Measurements from ENCODE around the gene FAM20C.

FAM20C gene

DNA sequence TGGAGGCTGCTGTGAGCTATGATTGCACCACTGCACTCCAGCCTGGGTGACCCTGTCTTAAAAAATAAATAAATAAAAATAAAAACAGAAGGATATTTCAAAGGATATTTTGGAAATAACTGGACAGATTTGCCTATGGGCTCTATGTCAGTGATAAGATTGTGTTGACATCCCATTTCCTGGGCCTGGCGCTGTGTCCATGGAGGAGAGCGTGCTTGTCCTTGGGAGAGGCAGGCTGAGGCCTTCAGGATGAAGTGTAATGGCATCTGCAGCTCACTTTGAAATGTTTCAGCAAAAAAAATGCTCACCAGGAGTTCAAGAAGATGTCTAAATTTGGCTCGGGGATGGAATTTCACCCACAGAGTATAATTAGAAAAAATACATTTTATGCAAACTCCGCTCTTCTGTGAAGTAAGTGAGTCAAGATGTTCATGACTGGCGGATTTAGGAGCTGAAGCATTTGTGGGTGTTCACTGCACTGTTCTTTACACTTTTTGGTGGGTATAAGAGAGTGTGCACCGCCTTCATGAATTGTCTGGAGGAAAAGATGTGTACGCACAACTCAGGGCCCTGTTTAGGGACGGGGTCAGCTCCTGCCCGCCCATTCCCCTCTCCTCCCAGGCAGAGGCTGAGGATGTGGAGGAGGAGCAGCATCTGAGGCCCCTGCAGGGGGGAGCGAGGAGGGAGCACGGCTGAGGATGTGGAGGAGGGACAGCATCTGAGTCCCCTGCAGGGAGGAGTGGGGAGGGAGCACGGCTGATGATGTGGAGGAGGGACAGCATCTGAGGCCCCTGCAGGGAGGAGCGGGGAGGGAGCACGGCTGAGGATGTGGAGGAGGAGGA, 79.1 kb downstream of the FAM20C start:
- H3K4me1 Mint-ChIP-seq: no peaks in the 10 kb centered on the region
- no peak for DNase-seq
- no peak overlapping the region for H3K27ac Mint-ChIP-seq
- TF ChIP-seq, protein P1, sequence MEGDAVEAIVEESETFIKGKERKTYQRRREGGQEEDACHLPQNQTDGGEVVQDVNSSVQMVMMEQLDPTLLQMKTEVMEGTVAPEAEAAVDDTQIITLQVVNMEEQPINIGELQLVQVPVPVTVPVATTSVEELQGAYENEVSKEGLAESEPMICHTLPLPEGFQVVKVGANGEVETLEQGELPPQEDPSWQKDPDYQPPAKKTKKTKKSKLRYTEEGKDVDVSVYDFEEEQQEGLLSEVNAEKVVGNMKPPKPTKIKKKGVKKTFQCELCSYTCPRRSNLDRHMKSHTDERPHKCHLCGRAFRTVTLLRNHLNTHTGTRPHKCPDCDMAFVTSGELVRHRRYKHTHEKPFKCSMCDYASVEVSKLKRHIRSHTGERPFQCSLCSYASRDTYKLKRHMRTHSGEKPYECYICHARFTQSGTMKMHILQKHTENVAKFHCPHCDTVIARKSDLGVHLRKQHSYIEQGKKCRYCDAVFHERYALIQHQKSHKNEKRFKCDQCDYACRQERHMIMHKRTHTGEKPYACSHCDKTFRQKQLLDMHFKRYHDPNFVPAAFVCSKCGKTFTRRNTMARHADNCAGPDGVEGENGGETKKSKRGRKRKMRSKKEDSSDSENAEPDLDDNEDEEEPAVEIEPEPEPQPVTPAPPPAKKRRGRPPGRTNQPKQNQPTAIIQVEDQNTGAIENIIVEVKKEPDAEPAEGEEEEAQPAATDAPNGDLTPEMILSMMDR (IDR thresholded peaks at IDR 0.05): no peak
- no peaks in the 10 kb centered on the region for H3K36me3 Mint-ChIP-seq (ENCODE audit: low read depth)
- H3K27me3 Mint-ChIP-seq (ENCODE audit: low read depth, poor library complexity): peaks cover 21% of the 10 kb centered on the region
- H3K9me3 Mint-ChIP-seq: peaks cover 69% of the 10 kb centered on the region
- H3K4me3 Mint-ChIP-seq: no peak overlapping the region

DNA sequence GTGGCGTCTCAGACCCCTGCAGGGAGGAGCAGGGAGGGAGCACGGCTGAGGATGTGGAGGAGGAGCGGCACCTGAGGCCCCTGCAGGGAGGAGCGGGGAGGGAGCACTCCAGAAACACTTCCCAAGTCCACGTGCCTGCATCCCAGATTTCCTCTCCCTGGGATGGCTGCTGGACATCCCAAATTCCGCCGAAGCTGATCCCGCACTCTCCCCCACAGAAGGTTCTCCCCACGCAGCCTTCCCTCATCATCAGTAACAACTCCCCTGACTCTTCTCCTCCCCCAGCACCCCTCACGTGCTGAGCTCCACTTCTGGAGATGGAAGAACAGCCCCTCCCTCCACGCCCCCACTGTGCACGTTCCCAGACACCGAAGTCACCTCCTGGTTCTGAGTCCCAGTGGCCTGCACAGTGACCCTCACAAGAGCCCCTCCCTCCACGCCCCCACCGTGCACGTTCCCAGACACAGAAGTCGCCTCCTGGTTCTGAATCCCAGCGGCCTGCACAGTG, 79.8 kb downstream of the FAM20C start:
- TF ChIP-seq, protein P1 (IDR thresholded peaks at IDR 0.05): no peak
- Mint-ChIP-seq H3K27ac (no peak overlapping the region), H3K4me3 (no peak overlapping the region), H3K36me3 (ENCODE audit: low read depth) (no peaks in the 10 kb centered on the region), H3K9me3 (peaks cover 74% of the 10 kb centered on the region), H3K27me3 (ENCODE audit: low read depth, poor library complexity) (peaks cover 24% of the 10 kb centered on the region), H3K4me1 (no peaks in the 10 kb centered on the region)
- no peak for DNase-seq

DNA sequence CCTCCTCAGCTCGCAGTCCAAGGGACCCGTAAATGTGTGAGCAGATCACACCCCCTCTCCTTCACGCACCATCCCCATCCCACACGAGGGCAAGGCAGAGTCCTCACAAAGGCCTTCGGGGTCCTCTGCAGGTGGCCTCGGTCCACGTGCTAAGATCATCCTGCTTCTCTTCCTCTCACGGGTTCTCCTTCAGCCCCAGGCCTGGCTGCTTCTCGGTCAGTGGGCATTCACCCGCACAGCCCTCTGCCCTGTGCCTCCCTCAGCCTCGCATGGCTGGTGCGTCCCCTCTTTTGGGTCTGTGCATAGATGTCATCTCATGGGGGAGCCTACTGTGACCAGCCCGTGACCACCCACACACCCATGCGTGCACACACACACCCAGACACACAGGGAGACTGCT, 80.3 kb downstream of the FAM20C start:
- no peak overlapping the region for H3K27ac Mint-ChIP-seq
- no peaks in the 10 kb centered on the region for H3K36me3 Mint-ChIP-seq (ENCODE audit: low read depth)
- no peaks in the 10 kb centered on the region for H3K4me1 Mint-ChIP-seq
- H3K4me3 Mint-ChIP-seq: no peak overlapping the region
- no peak for DNase-seq
- TF ChIP-seq, protein P1 (IDR thresholded peaks at IDR 0.05): no peak
- H3K9me3 Mint-ChIP-seq: peaks cover 77% of the 10 kb centered on the region
- peaks cover 25% of the 10 kb centered on the region for H3K27me3 Mint-ChIP-seq (ENCODE audit: low read depth, poor library complexity)

DNA sequence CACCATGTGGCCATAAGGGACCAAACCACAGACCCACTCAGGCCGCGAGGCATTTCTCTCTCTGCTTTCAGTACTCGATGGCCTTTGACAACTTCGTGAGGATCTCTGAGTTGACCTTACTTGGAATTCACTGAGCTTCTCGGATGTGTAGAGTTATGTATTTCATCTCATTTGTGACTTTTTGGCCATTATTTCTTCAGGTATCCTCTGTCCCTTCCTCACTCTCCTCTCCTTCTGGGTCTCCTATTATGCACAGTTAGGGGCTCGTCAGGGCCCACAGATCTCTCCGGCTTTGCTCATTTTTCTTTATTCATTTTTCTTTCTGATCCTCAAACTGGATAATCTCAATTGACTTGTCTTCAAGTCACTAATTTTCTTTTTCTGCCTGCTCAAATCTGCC, 81.0 kb downstream of the FAM20C start:
- TF ChIP-seq, protein P1 (IDR thresholded peaks at IDR 0.05): no peak
- H3K27me3 Mint-ChIP-seq (ENCODE audit: low read depth, poor library complexity): peaks cover 27% of the 10 kb centered on the region
- H3K36me3 Mint-ChIP-seq (ENCODE audit: low read depth): no peaks in the 10 kb centered on the region
- H3K27ac Mint-ChIP-seq: no peak overlapping the region
- peaks cover 77% of the 10 kb centered on the region for H3K9me3 Mint-ChIP-seq
- no peak for DNase-seq
- no peak overlapping the region for H3K4me3 Mint-ChIP-seq
- no peaks in the 10 kb centered on the region for H3K4me1 Mint-ChIP-seq

DNA sequence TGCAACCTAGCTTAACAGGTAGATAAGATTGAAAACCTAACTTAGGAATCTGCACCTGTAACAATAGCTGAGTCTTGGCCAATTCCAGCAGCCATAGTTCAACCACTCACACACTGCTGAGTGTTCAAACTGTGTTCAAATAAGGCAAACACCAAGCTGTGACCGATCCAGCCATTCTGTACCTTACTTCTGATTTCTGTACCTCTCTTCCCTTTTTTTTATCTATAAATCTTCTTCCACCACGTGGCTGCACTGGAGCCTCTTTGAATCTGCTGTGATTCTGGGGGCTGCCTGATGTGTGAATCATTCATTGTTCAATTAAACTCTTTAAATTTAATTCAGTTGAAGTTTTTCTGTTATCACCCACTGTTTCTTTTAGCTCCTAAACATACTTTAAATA, 81.9 kb downstream of the FAM20C start:
- H3K27me3 Mint-ChIP-seq (ENCODE audit: low read depth, poor library complexity): peaks cover 26% of the 10 kb centered on the region
- H3K36me3 Mint-ChIP-seq (ENCODE audit: low read depth): no peaks in the 10 kb centered on the region
- no peaks in the 10 kb centered on the region for H3K4me1 Mint-ChIP-seq
- TF ChIP-seq, protein P1 (IDR thresholded peaks at IDR 0.05): no peak
- H3K27ac Mint-ChIP-seq: no peak overlapping the region
- DNase-seq: no peak
- H3K9me3 Mint-ChIP-seq: peaks cover 74% of the 10 kb centered on the region
- no peak overlapping the region for H3K4me3 Mint-ChIP-seq

All from nephron progenitor cell (in vitro differentiated cells).